Measurements from ENCODE around the gene ZNF180. TPM values are rescaled to one million over a fixed set of nuclear protein-coding genes. Genes with fewer than 3 reads are reported as not detected.
"Not testable (repeated sequence)": the region's sequence is repeated elsewhere in the genome, so short reads cannot be mapped to it uniquely, and the experiment has no call there.

Gene ZNF180
- 6.4 TPM for polyA plus RNA-seq (ENCODE audit: insufficient read length)

- peak; percentile 93 for DNase-seq (ENCODE audit: low read depth)
These were observed at the start of gene ZNF180 for GRCh38 chr19:44499962-44500949. Gene ZNF180, minus strand, starts transcription at chr19:44500522. Its CDS starts 3,188 bp downstream, at chr19:44497334.

DNA sequence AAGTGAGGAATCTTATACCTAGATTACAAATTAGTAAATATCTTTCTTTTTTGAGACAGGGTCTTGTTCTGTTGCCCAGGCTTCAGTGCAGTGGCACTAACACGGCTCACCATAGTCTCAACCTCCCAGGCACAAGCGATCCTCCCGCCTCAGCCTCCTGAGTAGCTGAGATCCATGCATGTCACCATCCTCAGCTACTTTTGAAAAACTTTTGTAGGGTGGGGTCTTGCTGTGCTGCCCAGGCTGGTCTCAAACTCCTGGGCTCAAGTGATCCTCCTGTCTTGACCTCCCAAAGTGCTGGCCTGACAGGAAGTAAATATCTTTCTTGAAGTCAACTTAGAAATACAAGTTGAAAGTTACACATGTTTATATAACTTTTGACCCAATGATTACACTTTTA is 49.2 kb upstream of the ZNF180 start:
- no peak for DNase-seq (ENCODE audit: low read depth)

- no peak for DNase-seq (ENCODE audit: low read depth)
These were observed 48.4 kb upstream of the ZNF180 start for GRCh38 chr19:44548736-44549135.

DNA sequence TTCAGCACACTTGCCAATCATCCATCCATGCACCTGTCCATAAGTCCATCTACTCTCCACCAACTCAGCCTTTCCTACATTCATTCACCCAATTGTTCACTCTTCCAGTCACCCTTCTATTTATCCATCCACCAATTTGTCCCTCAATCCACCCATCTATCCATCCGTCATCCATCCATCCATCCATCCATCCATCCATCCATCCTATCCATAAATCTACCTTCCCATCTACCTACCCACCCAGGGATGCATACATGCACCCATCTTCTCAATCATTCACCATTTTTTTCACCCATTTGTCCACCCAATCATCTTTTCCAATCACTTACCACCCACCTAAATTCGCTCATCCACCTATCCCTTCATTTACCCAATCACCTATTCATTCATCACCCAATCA is 43.7 kb upstream of the ZNF180 start:
- DNase-seq (ENCODE audit: low read depth): no peak

- no peak for DNase-seq (ENCODE audit: low read depth)
These were observed 42.3 kb upstream of the ZNF180 start for GRCh38 chr19:44542671-44543070.

DNA sequence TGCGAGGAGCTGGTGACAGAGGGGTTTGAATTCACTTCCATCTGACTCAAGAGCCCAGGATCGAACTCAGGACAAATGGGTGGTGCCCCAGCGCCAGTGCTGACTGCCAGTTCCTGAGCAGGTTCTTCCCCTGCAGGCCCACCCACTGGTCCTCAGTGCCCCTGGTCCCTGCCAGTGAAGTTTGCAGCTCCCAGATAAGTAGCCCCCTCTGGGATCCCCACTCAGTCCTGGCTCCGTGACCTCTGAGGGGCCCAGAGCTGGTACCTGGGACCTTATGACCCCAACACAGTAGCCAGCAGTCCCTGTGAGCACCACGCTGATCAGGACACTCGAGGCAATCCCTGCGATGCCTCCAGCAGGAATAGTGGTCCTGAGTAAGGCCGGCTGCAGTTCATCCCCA is 40.4 kb upstream of the ZNF180 start:
- DNase-seq (ENCODE audit: low read depth): no peak

- DNase-seq (ENCODE audit: low read depth): no peak
These were observed 39.7 kb upstream of the ZNF180 start for GRCh38 chr19:44539991-44540390.

GRCh38 chr19:44539236-44539826 is 39.0 kb upstream of the ZNF180 start:
- no peak for DNase-seq (ENCODE audit: low read depth)

DNA sequence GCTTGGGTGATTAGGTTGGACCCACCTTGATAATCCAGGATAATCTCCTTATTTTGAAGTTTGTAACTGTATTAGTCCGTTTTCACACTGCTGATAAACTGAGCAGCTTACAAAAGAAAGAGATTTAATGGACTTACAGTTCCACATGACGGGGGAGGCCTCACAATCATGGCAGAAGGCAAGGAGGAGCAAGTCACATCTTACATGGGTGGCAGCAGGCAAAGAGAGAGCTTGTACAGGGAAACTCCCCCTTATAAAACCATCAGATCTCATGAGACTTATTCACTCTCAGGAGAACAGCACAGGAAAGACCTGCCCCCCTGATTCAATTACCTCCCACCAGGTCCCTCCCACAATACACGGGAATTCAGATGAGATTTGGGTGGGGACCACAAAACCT is 35.0 kb upstream of the ZNF180 start:
- not testable (repeated sequence) for DNase-seq (ENCODE audit: low read depth)

GRCh38 chr19:44532819-44533218 is 32.5 kb upstream of the ZNF180 start:
- DNase-seq (ENCODE audit: low read depth): no peak

DNA sequence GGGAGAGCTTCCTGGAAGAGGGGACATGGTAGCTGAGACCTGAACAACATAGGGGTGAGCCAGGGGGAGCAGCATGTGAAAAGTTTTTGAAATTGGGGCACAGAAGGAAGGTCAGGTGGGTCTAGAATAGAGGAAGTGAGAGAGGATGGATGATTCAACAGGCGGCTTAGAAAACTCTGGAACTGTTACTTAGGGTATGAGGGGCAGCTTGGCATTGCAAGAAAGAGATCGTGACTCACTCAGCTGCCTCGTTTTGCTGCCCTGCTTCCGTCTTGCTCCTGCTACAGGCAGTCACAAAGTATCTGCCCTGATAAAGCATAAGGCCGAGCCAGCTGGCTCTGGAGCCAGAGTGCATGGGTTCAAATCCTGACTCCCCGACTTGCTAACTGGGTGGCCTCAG is 30.5 kb upstream of the ZNF180 start:
- no peak for DNase-seq (ENCODE audit: low read depth)

GRCh38 chr19:44529536-44529935 is 29.2 kb upstream of the ZNF180 start, which contains the start of gene CEACAM20:
Gene CEACAM20, minus strand, starts transcription at chr19:44529675. Its CDS starts 166 bp downstream, at chr19:44529509.
- no peak for DNase-seq (ENCODE audit: low read depth)

DNA sequence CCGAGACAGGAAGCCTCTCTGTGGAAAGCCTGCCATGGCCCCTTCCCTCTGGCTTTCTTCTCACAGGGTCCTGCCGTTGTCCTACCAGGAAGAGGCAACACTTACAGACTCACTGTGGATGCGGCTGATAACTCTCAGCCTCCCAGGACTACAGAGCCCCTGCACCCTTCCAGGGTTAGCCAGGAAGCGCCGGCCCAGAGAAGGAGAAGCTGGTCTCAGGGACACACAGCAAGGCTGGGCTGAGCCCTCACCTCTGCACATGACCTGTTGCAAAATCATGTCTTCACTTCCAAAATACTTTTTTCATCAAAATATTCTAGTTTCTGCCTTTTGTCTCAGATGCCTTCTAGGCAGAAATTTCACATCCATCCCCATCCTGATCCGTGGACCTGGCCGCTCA is 27.2 kb upstream of the ZNF180 start:
- no peak for DNase-seq (ENCODE audit: low read depth)

GRCh38 chr19:44525721-44526430 is 25.6 kb upstream of the ZNF180 start:
- no peak for DNase-seq (ENCODE audit: low read depth)

DNA sequence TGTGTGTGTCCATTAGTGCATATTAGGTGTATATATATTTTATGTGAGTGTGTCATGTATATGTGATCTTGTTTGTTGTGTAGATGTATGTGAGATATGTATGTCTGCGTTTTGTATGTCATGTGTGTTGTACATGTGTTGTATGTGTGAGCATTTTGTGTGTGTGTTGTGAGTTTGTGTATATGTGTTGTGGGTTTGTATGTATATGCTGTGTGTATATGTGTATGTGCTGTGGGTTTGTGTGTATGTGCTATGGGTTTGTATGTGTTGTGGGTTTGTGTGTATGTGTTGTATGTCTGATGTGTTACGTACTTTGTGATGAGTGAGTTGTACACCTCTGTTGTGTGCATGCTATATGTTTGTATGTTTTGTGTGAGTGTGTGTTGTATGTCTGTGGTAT is 21.0 kb upstream of the ZNF180 start:
- DNase-seq (ENCODE audit: low read depth): no peak

- DNase-seq (ENCODE audit: low read depth): no peak
These were observed 16.8 kb upstream of the ZNF180 start for GRCh38 chr19:44517146-44517545.

- no peak for DNase-seq (ENCODE audit: low read depth)
These were observed 15.6 kb upstream of the ZNF180 start for GRCh38 chr19:44515907-44516306.

DNA sequence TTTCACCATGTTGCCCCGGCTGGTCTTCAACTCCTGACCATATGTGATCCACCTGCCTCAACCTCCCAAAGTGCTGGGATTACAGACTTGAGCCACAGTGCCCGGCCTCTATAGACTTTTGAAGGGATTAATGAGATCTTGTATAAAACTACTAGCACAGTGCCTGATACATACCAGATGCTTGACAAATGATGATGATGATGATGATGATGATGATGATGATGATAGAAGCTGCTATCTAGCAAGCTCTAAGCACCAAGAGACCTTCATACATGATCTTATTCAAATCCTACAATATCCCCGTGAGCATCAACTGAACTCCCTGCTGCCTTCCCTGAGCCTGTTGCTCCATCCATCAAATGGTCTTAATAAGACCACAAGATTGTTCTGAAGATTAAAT is 14.7 kb upstream of the ZNF180 start:
- DNase-seq (ENCODE audit: low read depth): no peak

- no peak for DNase-seq (ENCODE audit: low read depth)
These were observed 12.3 kb upstream of the ZNF180 start for GRCh38 chr19:44512326-44513298.

GRCh38 chr19:44509478-44509877 is 9.2 kb upstream of the ZNF180 start:
- DNase-seq (ENCODE audit: low read depth): no peak

DNA sequence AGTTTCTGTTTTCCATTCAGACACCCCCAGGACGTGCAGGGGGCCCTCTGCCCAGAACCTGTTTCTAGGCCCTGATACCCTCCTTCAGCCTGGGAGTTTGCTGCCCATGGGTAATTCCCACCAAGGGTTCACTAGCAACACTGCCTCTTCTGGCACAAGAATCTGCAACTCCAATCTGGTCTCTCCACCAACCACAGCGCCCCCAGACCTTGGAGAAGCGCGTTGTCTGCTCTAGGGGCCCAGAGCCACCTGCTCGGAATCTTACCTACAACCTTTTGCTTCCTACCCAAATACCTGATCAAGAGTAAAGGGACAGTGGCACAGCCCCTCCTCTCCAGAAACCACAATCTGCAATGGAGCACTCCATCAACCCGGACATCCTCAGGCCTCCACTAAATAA is 763 bp downstream of the ZNF180 start:
- no peak for DNase-seq (ENCODE audit: low read depth)
